ENCODE measurements around the gene PBX4.

- TF ChIP-seq CTCF (IDR thresholded peaks at IDR 0.05) (no peak), POLR2A (IDR thresholded peaks at IDR 0.05) (no peak)
These were observed 20.6 kb downstream of the PBX4 start for GRCh38 chr19:19597809-19598306.
